Adrenal gland (tissue), 5 donors: Measurements from ENCODE around the gene COASY.

Experiments
- POLR2A ChIP-seq, 2 donors: fragments of 450-650 bp; IDR thresholded peaks; one replicate each; pipeline ENCODE4 v1.6.1; 2017; ENCODE audit warnings: antibody characterized with exemption in 2 of 2, mild to moderate bottlenecking in 2 of 2, moderate library complexity in 1 of 2
- TF ChIP-seq, protein P1 (sequence below), 6 experiments: fragments of 450-650 bp in 4 of 6; fragments of 200-600 bp in 2 of 6; sonication (generic) in 1 of 6; IDR thresholded peaks; 1 replicate in 5 of 6; 2 replicates in 1 of 6; pipeline versions ENCODE4 v1.5.1 to v1.8.0; 2016 to 2021; ENCODE audit warnings: antibody characterized with exemption in 6 of 6, mild to moderate bottlenecking in 2 of 6, moderate library complexity in 1 of 6
- donor health status: DM: no; HTN: no; CAD: no.

DNA sequence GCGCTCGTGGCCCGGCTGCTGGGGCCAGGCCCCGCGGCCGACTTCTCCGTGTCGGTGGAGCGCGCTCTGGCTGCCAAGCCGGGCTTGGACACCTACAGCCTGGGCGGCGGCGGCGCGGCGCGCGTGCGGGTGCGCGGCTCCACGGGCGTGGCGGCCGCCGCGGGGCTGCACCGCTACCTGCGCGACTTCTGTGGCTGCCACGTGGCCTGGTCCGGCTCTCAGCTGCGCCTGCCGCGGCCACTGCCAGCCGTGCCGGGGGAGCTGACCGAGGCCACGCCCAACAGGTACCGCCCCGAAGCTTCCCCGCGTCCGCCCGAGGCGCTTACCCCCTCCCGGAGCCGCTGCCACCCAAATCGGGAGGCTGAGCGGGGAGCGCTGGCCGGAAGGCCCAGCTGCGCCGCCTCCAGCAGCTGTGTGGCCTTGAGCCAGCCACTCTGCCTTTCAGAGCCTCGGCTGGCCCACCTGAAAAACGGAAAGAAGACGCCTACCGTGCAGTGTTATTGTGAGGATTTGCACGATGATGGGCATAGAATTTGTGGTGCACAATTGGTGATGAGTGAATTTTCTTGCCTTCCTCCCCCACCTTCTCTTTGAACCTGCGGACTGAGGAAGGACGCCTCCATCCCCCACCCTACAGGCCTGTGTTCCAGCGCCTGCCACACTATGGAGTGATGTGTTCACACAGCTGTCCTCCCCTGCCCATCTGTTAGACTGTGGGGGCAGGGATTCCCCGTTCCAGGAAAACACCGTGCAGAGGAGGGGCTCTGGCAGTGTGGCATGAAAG is 25.4 kb upstream of the COASY start:
- TF ChIP-seq, protein P1, sequence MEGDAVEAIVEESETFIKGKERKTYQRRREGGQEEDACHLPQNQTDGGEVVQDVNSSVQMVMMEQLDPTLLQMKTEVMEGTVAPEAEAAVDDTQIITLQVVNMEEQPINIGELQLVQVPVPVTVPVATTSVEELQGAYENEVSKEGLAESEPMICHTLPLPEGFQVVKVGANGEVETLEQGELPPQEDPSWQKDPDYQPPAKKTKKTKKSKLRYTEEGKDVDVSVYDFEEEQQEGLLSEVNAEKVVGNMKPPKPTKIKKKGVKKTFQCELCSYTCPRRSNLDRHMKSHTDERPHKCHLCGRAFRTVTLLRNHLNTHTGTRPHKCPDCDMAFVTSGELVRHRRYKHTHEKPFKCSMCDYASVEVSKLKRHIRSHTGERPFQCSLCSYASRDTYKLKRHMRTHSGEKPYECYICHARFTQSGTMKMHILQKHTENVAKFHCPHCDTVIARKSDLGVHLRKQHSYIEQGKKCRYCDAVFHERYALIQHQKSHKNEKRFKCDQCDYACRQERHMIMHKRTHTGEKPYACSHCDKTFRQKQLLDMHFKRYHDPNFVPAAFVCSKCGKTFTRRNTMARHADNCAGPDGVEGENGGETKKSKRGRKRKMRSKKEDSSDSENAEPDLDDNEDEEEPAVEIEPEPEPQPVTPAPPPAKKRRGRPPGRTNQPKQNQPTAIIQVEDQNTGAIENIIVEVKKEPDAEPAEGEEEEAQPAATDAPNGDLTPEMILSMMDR (IDR thresholded peaks at IDR 0.05) = no peak
- TF ChIP-seq POLR2A (IDR thresholded peaks at IDR 0.05) = peak; percentile 36 to 76
